ENCODE results near the gene TRIM3. TPM values are rescaled to one million over a fixed set of nuclear protein-coding genes. Genes with fewer than 3 reads are reported as not detected.

Gene TRIM3
- total RNA-seq, 1 experiment from 2014 or later, result 13.4 TPM

GRCh38 chr11:6497069-6497839 lies 23.5 kb upstream of the TRIM3 start, which contains the start of gene DNHD1:
DNHD1 (plus strand) TSS chr11:6497280; CDS start chr11:6498216, 936 bp downstream.
- Histone ChIP-seq H3K9ac (ENCODE audit: low read length) (no peak within 1 kb of the TSS), H3K4me1 (ENCODE audit: control insufficient read depth in 1 of 2, insufficient read depth in 2 of 2, low read length in 2 of 2) (peaks cover 0 to 4% of the 10 kb centered on the region in 2 experiments; a peak in 1 of 4 replicates), H3K4me3 (replicated peaks in 1 of 2; ENCODE audit: low read depth in 1 of 2, low read length in 2 of 2) (no peak within 1 kb of the TSS), H2AFZ (ENCODE audit: low read depth, low read length, poor library complexity, severe bottlenecking) (no peak within 1 kb of the TSS), H3K79me2 (ENCODE audit: insufficient read depth, low read length) (no peaks in the 10 kb centered on the region), H3K27ac (ENCODE audit: low read depth, low read length) (no peak within 1 kb of the TSS), H3K36me3 (ENCODE audit: control insufficient read depth in 1 of 2, insufficient read depth in 2 of 2, low read length in 2 of 2) (no peaks in the 10 kb centered on the region), H3K4me2 (ENCODE audit: low read length) (no peak within 1 kb of the TSS), H3K9me2 (ENCODE audit: insufficient read depth) (no peaks in the 10 kb centered on the region), H4K20me1 (ENCODE audit: insufficient read depth) (no peaks in the 10 kb centered on the region), H3K27me3 (ENCODE audit: insufficient read depth, low read length) (no peaks in the 10 kb centered on the region), H3K9me3 (ENCODE audit: control insufficient read depth in 1 of 2, insufficient read depth in 1 of 2, low read depth in 1 of 2, low read length in 2 of 2) (no peaks in the 10 kb centered on the region)
- DNase-seq (ENCODE audit: low read depth, low spot score) (no peak), ATAC-seq (no peak)
- BruUV-seq (replicated peaks), result no TSS peak
- TF ChIP-seq ZFX (IDR thresholded peaks at IDR 0.05) (no peak), YY1 (IDR thresholded peaks at IDR 0.05; ENCODE audit: extremely low read depth, insufficient replicate concordance, low read depth, low read length) (no peak), ZNF274 (IDR thresholded peaks at IDR 0.05; ENCODE audit: low read depth, low read length) (no peak), SIN3A (IDR thresholded peaks at IDR 0.05; ENCODE audit: low read depth) (no peak), ELF1 (IDR thresholded peaks at IDR 0.05; ENCODE audit: borderline replicate concordance, low read depth) (no peak), SRF (IDR thresholded peaks at IDR 0.05; ENCODE audit: low read depth) (no peak), EZH2phosphoT487 (IDR thresholded peaks at IDR 0.05; ENCODE audit: borderline replicate concordance) (no peak), EZH2 (IDR thresholded peaks at IDR 0.05) (no peak), MAX (IDR thresholded peaks at IDR 0.05) (no peak), RAD21 (IDR thresholded peaks at IDR 0.05; ENCODE audit: low read depth) (no peak), TCF7L2 (IDR thresholded peaks at IDR 0.05; ENCODE audit: borderline replicate concordance, extremely low read depth, insufficient read depth, insufficient read length) (no peak)
- TF ChIP-seq, protein P1, sequence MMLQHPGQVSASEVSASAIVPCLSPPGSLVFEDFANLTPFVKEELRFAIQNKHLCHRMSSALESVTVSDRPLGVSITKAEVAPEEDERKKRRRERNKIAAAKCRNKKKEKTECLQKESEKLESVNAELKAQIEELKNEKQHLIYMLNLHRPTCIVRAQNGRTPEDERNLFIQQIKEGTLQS (IDR thresholded peaks at IDR 0.05), result no peak
- TF ChIP-seq, protein P2, sequence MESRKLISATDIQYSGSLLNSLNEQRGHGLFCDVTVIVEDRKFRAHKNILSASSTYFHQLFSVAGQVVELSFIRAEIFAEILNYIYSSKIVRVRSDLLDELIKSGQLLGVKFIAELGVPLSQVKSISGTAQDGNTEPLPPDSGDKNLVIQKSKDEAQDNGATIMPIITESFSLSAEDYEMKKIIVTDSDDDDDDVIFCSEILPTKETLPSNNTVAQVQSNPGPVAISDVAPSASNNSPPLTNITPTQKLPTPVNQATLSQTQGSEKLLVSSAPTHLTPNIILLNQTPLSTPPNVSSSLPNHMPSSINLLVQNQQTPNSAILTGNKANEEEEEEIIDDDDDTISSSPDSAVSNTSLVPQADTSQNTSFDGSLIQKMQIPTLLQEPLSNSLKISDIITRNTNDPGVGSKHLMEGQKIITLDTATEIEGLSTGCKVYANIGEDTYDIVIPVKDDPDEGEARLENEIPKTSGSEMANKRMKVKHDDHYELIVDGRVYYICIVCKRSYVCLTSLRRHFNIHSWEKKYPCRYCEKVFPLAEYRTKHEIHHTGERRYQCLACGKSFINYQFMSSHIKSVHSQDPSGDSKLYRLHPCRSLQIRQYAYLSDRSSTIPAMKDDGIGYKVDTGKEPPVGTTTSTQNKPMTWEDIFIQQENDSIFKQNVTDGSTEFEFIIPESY (IDR thresholded peaks at IDR 0.05; ENCODE audit: extremely low read depth, insufficient replicate concordance, low read length), result no peak
- CTCF ChIA-PET, result interaction anchor here (0.5 to 1.8 kb wide), 2 partner anchors 118 to 170 kb away, joined by 4 to 5 read pairs; no protein-coding TSS in a partner anchor
- intact Hi-C loops (cut with micrococcal nuclease), result no loop called here
- POLR2A ChIA-PET, result no interaction called here
- RAD21 ChIA-PET (ENCODE audit: low non-redundant PET in 1 of 2, low total read pairs in 2 of 2, uncharacterized antibody in 2 of 2, unreplicated experiment in 2 of 2), result no interaction called here
